GM23338 (cell line): ENCODE data around the gene CMIP.

Source experiments
- CREB1 ChIP-seq: fragments of 250-450 bp; sonication (Bioruptor Pico); IDR thresholded peaks from 2 replicates; pipeline ENCODE4 v1.5.0; 2020; ENCODE audit warnings: low read depth, mild to moderate bottlenecking, moderate library complexity
- CTCF ChIP-seq, 2 experiments: fragments of 200-600 bp in 1 of 2; sonication (generic) in 1 of 2; conservative IDR thresholded peaks; 2 replicates each; pipeline versions ENCODE4 v1.5.1 to v1.6.1; 2016 to 2017; ENCODE audit warnings: antibody characterized with exemption in 2 of 2, low read depth in 2 of 2, mild to moderate bottlenecking in 2 of 2, moderate library complexity in 1 of 2
- ETS1 ChIP-seq: IDR thresholded peaks from 2 replicates; pipeline ENCODE4 v1.6.1; 2016; ENCODE audit warnings: antibody characterized with exemption
- EZH2 ChIP-seq: fragments of 200-600 bp; sonication (generic); IDR thresholded peaks from one replicate; pipeline ENCODE4 v1.8.0; 2017; ENCODE audit warnings: antibody characterized with exemption, mild to moderate bottlenecking, low read depth; ENCODE audit not compliant: unreplicated experiment
- POLR2AphosphoS5 ChIP-seq: IDR thresholded peaks from 2 replicates; pipeline ENCODE4 v1.6.1; 2016; ENCODE audit warnings: antibody characterized with exemption, low read depth
- TF ChIP-seq, protein P1 (sequence below): IDR thresholded peaks from one replicate; pipeline ENCODE4 v1.6.1; 2018; ENCODE audit warnings: antibody characterized with exemption; ENCODE audit not compliant: unreplicated experiment

GRCh38 chr16:81680444-81681275 is 236.1 kb downstream of the CMIP start:
- TF ChIP-seq EZH2 (no peak), CTCF (conservative IDR thresholded peaks at IDR 0.05; ENCODE audit: low read depth in 2 of 2) (no peak), POLR2AphosphoS5 (no peak), CREB1 (no peak), ETS1 (no peak)
- TF ChIP-seq, protein P1, sequence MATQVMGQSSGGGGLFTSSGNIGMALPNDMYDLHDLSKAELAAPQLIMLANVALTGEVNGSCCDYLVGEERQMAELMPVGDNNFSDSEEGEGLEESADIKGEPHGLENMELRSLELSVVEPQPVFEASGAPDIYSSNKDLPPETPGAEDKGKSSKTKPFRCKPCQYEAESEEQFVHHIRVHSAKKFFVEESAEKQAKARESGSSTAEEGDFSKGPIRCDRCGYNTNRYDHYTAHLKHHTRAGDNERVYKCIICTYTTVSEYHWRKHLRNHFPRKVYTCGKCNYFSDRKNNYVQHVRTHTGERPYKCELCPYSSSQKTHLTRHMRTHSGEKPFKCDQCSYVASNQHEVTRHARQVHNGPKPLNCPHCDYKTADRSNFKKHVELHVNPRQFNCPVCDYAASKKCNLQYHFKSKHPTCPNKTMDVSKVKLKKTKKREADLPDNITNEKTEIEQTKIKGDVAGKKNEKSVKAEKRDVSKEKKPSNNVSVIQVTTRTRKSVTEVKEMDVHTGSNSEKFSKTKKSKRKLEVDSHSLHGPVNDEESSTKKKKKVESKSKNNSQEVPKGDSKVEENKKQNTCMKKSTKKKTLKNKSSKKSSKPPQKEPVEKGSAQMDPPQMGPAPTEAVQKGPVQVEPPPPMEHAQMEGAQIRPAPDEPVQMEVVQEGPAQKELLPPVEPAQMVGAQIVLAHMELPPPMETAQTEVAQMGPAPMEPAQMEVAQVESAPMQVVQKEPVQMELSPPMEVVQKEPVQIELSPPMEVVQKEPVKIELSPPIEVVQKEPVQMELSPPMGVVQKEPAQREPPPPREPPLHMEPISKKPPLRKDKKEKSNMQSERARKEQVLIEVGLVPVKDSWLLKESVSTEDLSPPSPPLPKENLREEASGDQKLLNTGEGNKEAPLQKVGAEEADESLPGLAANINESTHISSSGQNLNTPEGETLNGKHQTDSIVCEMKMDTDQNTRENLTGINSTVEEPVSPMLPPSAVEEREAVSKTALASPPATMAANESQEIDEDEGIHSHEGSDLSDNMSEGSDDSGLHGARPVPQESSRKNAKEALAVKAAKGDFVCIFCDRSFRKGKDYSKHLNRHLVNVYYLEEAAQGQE: no peak
